Stimulated activated CD8-positive, alpha-beta memory T cell treated with anti-CD3 and anti-CD28 coated beads, Interleukin-7, amount 100 ng/mL, for 1 hour (primary cell): ENCODE measurements around the gene EI24.
A peak's percentile ranks its signal among the peaks of the same experiment; 100 is the strongest.

ENCODE experiments used
- DNase-seq, 2 donors: peaks; one replicate each; pipeline ENCODE4 v3.0.0-alpha.2; 2020; ENCODE audit warnings: low read depth in 2 of 2

The EI24 gene

DNA sequence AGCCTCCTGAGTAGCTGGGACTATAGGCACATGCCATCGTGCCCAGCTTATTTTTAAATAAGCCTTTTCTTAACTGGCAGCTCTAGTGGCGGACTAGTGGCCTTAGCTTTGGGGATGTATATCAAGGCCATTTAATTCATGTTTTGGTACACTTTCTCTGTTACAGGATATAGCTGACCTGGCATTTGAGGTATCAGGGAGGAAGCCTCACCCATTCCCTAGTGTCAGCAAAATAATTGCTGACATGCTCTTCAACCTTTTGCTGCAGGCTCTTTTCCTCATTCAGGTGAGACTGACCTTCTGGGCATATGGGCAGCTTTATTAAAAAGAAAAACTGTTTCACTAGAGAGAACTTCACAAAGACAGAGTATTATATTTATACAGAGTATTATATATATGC lies 9.5 kb downstream of the EI24 start:
- no peak for DNase-seq

DNA sequence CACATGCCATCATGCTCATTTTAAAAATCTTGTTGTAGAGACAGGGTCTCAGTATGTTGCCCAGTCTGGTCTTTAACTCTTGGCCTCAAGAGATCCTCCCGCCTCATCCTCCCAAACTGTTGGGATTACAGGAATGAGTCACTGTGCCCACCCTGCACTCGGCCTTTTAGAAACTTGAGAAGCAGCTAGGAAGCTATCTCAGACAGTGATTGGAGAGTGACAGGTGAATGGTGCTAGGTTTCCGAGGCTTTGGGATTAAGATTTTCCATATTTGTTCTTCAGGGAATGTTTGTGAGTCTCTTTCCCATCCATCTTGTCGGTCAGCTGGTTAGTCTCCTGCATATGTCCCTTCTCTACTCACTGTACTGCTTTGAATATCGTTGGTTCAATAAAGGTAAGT lies 10.5 kb downstream of the EI24 start:
- DNase-seq = no peak

DNA sequence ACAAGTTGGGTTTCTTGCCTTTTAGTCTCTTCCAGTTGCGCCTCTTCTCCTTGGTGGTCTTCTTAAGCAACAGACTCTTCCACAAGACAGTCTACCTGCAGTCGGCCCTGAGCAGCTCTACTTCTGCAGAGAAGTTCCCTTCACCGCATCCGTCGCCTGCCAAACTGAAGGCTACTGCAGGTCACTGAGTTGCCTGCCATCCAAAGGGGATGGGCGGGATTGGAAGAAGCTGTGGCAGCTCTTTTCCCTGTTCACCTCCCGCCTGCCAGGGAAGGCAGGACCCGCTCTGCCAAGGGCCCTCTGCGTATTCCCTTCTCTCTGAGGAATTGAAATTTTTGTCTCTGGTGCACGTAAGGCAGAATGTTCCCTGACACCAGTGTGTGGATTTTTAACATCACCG lies 14.2 kb downstream of the EI24 start:
- DNase-seq = no peak

DNA sequence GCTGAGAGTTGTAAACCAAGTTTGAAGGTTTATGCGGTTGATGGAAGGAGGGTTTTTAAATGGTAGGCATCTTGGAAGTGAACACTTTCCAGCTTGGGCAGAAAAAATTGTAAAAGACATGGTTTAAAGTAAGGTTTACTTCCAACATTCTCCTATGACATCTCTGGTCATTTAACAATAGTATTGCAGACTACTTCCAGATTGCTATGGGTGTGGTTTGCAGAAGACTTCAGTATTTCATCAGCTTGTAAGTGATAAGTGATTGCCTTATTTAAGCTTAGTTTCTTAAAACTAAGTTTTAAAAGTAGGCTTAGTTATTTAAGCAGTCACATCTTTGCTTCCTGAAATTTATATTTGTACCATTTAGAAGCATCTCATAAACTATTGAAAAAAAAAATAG lies 16.2 kb downstream of the EI24 start:
- DNase-seq = no peak

DNA sequence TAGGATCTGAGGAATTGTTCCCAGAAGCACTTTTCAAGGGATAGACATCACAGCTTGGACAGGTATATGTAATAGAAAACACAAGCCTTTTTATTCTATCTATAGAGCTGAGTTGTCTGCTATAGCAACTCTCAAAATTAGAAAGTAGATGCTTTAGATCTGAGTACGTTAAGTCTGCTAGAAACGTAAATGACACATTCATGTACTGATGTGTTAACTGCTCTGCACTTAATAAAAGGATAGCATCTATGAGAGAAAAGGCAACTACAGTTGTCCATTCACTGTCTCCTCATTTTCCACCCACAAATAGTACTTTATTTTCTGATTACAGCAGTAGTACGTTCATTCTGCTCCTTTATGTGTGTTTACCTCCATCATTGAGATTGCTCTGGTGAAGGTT lies 17.3 kb downstream of the EI24 start:
- DNase-seq = no peak

DNA sequence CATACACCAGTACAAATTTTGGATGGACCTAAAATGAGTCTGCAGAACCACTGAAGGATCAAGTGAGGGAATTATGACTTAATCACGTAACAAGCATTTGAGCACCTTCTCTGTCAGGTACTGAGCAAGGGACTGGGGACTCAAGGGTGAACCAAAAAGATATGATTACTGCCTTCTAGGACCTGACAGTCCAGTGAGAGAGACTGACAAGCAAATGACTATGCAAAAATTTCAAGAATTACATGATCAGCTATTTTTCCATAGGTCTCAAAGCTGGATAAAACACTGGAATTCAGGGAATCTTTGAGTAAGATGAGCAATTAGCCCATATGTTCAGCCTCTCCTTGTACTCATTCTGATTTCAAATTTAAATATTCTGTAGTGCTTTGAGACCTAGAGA lies 18.2 kb downstream of the EI24 start:
- no peak for DNase-seq

DNA sequence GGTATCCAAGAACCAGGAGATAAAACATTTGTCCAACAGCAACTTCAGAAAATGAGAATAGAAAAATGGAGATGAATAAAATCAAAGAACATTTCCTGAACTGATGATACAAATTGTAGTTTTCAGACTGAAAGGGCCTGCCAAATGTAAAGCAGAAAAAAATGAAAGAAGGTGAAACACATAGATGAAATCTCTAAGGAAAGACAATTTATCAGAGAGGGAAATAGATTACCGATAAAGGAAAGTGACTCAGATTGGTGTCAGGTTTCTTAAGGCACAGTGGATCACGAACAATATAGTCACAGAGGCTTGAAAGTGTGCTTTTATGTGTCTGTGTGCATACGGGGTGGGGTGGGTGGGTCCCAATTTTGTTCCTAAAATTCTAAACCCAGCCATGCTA lies 19.2 kb downstream of the EI24 start:
- no peak for DNase-seq

- peak in 1 of 2 donors; percentile 4 for DNase-seq
Observed at GRCh38 chr11:125591649-125592304, 22.5 kb downstream of the EI24 start.

DNA sequence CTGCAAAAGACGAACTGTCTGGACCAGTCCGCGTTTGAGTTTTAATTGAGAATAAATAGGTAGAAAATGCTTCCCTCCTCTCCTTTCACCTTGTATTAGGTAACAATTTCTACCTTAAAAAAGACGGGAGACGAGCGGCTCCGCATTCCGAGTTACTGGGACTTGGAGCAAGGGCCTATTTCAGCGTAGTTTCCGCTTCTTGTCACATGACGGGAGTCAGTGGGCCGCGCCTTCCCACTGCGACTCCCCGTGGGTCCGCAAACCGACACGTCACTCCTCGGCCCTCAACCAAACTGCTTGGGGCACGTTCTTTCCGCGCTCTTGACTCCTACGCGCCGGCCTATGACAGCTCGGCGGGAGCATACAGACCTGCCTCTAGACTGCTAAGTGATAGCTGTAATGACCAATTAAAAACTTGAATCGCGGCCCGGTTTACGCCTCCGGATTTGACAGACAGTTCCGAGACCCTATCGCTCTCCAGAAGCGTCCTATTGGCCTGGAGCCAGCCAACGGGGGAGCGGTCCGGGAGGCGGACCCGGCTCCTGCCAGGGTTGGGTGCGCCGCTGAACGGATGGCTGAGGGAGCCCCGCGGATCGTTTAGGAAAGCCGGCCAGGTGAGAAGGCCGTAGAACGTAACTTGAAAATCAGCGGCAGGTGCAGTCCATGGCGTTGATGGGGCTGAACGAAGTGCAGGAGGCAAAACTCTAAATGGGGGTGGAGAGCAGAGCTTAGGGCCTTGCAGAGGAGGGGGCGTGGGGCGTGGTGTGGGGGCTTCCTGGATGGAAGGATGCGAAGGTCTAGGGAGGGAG lies 23.2 kb downstream of the EI24 start, which contains the start of gene STT3A:
Gene STT3A, plus strand, starts transcription at position 548 of the 809 bp plus-strand sequence. CDS start 3,064 bp downstream, outside the sequence.
- DNase-seq = peak; percentile 95 to 97

DNA sequence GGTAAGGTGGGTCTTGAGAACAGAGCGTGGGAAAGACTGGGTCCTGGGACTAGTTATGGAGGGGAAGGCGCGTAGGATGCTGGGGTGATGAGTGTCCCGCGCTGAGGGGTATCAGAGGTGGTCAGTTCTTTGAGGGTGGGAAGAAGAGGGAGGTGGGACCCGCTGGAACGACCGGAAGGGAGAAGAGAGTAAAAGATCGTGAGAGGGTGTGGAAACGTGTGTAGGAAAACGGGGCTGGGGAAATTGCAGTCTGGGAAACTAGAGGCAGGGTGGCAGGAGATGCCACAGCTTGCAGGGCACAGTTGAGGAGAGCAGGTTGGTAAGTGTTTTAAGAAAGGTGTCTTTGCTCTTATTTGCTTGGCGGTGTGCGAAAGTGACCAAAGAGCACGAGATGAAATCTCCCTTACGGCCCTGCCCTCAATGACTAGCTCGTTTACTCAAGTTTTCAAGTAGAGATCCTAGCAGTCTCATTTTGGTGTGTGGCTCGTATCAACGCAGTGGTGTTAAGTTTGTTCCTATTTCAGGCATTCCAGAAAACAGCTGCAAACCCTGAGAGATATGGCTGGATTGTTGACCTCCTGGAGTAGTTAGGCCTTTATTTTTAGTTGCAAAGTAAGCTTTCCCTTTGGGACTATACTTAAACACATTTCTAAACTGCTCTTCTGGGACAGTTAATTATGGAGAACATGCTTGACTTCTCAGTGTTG lies 24.0 kb downstream of the EI24 start:
- DNase-seq = no peak

GRCh38 chr11:125594958-125595357 lies 25.7 kb downstream of the EI24 start:
- DNase-seq = no peak

DNA sequence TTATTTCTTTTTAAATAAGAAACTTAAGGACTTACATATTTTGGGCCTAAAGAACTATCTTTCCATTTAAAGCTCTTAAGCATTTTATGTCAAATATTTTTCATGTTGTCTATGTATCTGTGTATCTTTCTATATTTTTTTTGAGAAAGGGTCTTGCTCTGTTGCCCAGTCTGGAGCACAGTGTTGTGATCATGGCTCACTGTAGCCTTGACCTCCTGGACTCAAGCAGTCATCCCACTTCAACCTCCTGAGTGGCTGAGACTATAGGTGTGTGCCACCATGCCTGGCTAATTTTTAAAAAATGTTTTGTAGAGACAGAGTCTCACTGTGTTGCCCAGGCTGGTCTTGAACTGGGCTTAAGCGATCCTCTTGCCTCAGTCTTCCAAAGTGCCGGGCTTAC lies 31.4 kb downstream of the EI24 start:
- no peak for DNase-seq

- no peak for DNase-seq
Observed at GRCh38 chr11:125603207-125603606, 33.9 kb downstream of the EI24 start.

GRCh38 chr11:125605417-125605816 lies 36.1 kb downstream of the EI24 start:
- no peak for DNase-seq

- no peak for DNase-seq
Observed at GRCh38 chr11:125609545-125609944, 40.3 kb downstream of the EI24 start.

DNA sequence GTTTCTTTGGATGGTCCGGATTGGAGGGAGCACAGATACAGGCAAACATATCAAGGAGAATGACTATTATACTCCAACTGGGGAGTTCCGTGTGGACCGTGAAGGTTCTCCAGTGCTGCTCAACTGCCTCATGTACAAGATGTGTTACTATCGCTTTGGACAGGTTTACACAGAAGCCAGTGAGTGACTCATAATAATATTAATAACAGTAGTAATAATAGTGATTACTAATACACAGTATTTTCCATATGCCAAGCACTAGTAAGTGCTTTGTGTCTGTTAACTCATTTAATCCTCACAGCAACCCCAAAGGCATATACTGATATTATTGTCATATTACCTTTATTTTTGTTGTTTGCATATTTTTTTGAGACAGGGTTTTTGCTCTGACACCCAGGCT lies 49.1 kb downstream of the EI24 start:
- no peak for DNase-seq

- no peak for DNase-seq
Observed at GRCh38 chr11:125621995-125622394, 52.7 kb downstream of the EI24 start.

DNA sequence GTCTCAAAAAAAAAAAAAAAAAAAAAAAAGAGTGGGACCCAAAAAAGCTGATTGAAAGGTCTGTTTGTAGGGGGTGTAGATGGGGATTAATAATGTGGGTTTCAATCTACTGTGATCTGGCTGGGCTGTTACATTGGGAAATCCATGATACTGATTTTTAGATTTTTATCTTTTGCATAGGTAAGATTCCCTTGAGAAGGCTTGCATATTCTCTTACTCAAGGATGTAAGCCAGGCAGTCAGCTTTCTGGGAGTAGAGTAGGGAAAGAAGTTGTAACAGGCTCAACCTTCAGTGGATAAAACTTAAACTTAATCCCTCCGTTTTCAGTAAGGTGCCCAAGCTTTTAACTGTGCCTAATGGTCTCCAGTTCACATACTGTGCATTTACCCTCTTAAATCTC lies 53.8 kb downstream of the EI24 start:
- DNase-seq = no peak

DNA sequence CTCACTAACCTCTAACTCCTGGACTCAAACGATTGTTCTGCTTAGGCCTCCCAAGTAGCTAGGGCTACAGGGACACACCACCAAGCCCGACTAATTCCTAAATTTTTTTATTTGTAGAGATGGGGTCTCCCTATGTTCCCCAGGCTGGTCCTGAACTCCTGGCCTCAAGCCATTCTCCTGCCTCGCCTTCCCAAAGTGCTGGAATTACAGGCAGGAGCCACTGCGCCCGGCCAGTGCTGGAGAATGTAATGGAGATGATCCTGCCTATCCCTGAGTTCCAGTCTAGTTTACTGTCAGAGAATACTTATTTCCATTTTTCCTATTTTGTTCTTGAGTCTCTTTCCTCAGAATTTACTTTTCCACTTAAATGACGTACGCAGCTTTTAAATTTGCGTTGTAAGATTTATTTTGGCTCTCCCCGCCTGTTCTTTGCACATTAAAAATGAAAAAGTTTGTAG lies 55.5 kb downstream of the EI24 start, which contains the start of gene CHEK1:
Gene CHEK1, plus strand, starts transcription at position 408 of the 458 bp plus-strand sequence. CDS start 1,606 bp downstream, outside the sequence.
- DNase-seq = no peak

- peak in 1 of 2 donors; percentile 0 for DNase-seq
Observed at GRCh38 chr11:125625225-125625629, 56.0 kb downstream of the EI24 start.

DNA sequence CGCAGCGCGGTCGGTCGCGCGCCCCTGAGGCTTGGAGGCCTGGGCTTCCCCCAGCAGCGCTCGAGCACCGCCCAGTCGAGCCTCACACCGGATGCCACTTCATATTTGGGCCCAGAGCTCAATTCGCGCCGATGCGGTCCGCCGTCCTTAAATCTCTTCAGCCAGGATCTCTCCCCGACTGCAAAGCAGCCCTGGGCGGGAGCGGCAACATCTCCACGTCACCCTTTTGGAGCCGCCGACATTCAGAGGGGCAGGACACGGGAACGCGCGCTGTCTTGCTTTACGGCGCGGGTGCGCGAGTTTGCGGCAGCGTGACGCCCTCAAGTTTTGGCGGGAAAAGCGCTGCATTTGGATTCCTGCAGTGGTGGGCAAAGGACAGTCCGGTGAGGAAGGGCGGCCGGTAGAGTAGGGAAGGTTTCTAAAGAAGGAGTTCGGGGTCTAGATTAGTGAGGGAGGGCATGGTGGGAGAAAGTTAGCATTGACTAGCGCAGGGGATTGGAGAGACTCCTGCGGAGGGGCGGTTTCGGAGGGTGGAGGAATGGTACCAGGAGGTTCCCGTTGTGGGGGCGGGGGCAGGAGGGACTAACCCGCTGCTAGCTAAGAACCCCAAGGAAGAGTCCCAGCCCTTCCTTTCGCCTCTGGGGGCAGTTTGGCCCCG lies 56.5 kb downstream of the EI24 start:
- DNase-seq = peak; percentile 72 to 74
